Stimulated activated CD8-positive, alpha-beta memory T cell treated with anti-CD3 and anti-CD28 coated beads, Interleukin-4, amount 100 ng/mL, for 48 hours (primary cell): ENCODE measurements around the gene FERMT1.
"Not testable (repeated sequence)": the region's sequence is repeated elsewhere in the genome, so short reads cannot be mapped to it uniquely, and the experiment has no call there.

ENCODE experiments used
- DNase-seq: peaks from one replicate; pipeline ENCODE4 v3.0.0-alpha.2; 2020

The FERMT1 gene

GRCh38 chr20:6037082-6037481 lies 85.7 kb downstream of the FERMT1 start:
- no peak for DNase-seq

GRCh38 chr20:6036213-6036612 lies 86.6 kb downstream of the FERMT1 start:
- no peak for DNase-seq

- DNase-seq: no peak
Measured at GRCh38 chr20:6034134-6034969, 88.5 kb downstream of the FERMT1 start.

GRCh38 chr20:6032907-6033306 lies 89.9 kb downstream of the FERMT1 start:
- DNase-seq: not testable (repeated sequence)

GRCh38 chr20:6030453-6031080 lies 92.3 kb downstream of the FERMT1 start:
- no peak for DNase-seq

GRCh38 chr20:6029538-6029937 lies 93.3 kb downstream of the FERMT1 start:
- DNase-seq: no peak

GRCh38 chr20:6028818-6029217 lies 94.0 kb downstream of the FERMT1 start:
- no peak for DNase-seq

- no peak for DNase-seq
Measured at GRCh38 chr20:6026051-6026450, 96.8 kb downstream of the FERMT1 start.
